Measurements from ENCODE around the gene MCC.

Gene MCC

GRCh38 chr5:113249206-113249605, 239.0 kb downstream of the MCC start:
- no peak for TF ChIP-seq CTCF (IDR thresholded peaks at IDR 0.05; ENCODE audit: extremely low read depth, missing control alignments)
- DNase-seq (ENCODE audit: low spot score), result no peak

GRCh38 chr5:113246361-113246870, 241.8 kb downstream of the MCC start:
- no peak for DNase-seq (ENCODE audit: low spot score)
- no peak for TF ChIP-seq CTCF (IDR thresholded peaks at IDR 0.05; ENCODE audit: extremely low read depth, missing control alignments)

GRCh38 chr5:113245427-113246225, 242.6 kb downstream of the MCC start:
- DNase-seq (ENCODE audit: low spot score), result no peak
- no peak for TF ChIP-seq CTCF (IDR thresholded peaks at IDR 0.05; ENCODE audit: extremely low read depth, missing control alignments)

- no peak for DNase-seq (ENCODE audit: low spot score)
- no peak for TF ChIP-seq CTCF (IDR thresholded peaks at IDR 0.05; ENCODE audit: extremely low read depth, missing control alignments)
These were observed 243.3 kb downstream of the MCC start for GRCh38 chr5:113244966-113245365.

- DNase-seq (ENCODE audit: low spot score), result no peak
- no peak for TF ChIP-seq CTCF (IDR thresholded peaks at IDR 0.05; ENCODE audit: extremely low read depth, missing control alignments)
These were observed 244.9 kb downstream of the MCC start for GRCh38 chr5:113243349-113243664.

- TF ChIP-seq CTCF (IDR thresholded peaks at IDR 0.05; ENCODE audit: extremely low read depth, missing control alignments), result no peak
- no peak for DNase-seq (ENCODE audit: low spot score)
These were observed 245.5 kb downstream of the MCC start for GRCh38 chr5:113242481-113243348.

All from GM20000 (cell line).